ENCODE results near the gene LRCH1.

GRCh38 chr13:46552303-46552682 is 677 bp upstream of the LRCH1 start:
- TF ChIP-seq, protein P1, sequence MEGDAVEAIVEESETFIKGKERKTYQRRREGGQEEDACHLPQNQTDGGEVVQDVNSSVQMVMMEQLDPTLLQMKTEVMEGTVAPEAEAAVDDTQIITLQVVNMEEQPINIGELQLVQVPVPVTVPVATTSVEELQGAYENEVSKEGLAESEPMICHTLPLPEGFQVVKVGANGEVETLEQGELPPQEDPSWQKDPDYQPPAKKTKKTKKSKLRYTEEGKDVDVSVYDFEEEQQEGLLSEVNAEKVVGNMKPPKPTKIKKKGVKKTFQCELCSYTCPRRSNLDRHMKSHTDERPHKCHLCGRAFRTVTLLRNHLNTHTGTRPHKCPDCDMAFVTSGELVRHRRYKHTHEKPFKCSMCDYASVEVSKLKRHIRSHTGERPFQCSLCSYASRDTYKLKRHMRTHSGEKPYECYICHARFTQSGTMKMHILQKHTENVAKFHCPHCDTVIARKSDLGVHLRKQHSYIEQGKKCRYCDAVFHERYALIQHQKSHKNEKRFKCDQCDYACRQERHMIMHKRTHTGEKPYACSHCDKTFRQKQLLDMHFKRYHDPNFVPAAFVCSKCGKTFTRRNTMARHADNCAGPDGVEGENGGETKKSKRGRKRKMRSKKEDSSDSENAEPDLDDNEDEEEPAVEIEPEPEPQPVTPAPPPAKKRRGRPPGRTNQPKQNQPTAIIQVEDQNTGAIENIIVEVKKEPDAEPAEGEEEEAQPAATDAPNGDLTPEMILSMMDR (IDR thresholded peaks at IDR 0.05; ENCODE audit: borderline replicate concordance, extremely low read depth, low read length, poor library complexity, severe bottlenecking): no peak
- TF ChIP-seq EZH2 (IDR thresholded peaks at IDR 0.05; ENCODE audit: borderline replicate concordance, low read depth, low read length, severe bottlenecking): no peak
